ENCODE data around the gene WNT6. TPM values are rescaled to one million over a fixed set of nuclear protein-coding genes. Genes with fewer than 3 reads are reported as not detected.
"Not testable (repeated sequence)": the region's sequence is repeated elsewhere in the genome, so short reads cannot be mapped to it uniquely, and the experiment has no call there.

Gene WNT6
- total RNA-seq, 1 experiment from 2014 or later: not detected

- DNase-seq: no peak
- Histone ChIP-seq H3K4me3 (ENCODE audit: insufficient read depth, low read depth, low read length) (no peak overlapping the region), H3K36me3 (replicated peaks; ENCODE audit: control insufficient read depth, insufficient read depth, low read length) (no peaks in the 10 kb centered on the region), H3K27me3 (ENCODE audit: control insufficient read depth, insufficient read depth, low read length) (no peaks in the 10 kb centered on the region)
These were observed 19.7 kb upstream of the WNT6 start for GRCh38 chr2:218839888-218840287.

- H3K4me3 ChIP-seq (ENCODE audit: insufficient read depth, low read depth, low read length); DNase-seq; H3K36me3 ChIP-seq (replicated peaks; ENCODE audit: control insufficient read depth, insufficient read depth, low read length); H3K27me3 ChIP-seq (ENCODE audit: control insufficient read depth, insufficient read depth, low read length): not testable (repeated sequence)
These were observed 15.3 kb upstream of the WNT6 start for GRCh38 chr2:218844334-218844733.

GRCh38 chr2:218846963-218847362 lies 12.6 kb upstream of the WNT6 start:
- not testable (repeated sequence) for H3K36me3 ChIP-seq (replicated peaks; ENCODE audit: control insufficient read depth, insufficient read depth, low read length); H3K4me3 ChIP-seq (ENCODE audit: insufficient read depth, low read depth, low read length); DNase-seq

GRCh38 chr2:218849721-218850120 lies 9.9 kb upstream of the WNT6 start:
- Histone ChIP-seq H3K36me3 (replicated peaks; ENCODE audit: control insufficient read depth, insufficient read depth, low read length) (no peaks in the 10 kb centered on the region), H3K4me3 (ENCODE audit: insufficient read depth, low read depth, low read length) (no peak overlapping the region), H3K27me3 (ENCODE audit: control insufficient read depth, insufficient read depth, low read length) (peaks cover 23% of the 10 kb centered on the region)
- no peak for DNase-seq

More at GRCh38 chr2:218846963-218847362, 12.6 kb upstream of the WNT6 start:
- not testable (repeated sequence) for H3K27me3 ChIP-seq (ENCODE audit: control insufficient read depth, insufficient read depth, low read length)

GRCh38 chr2:218850796-218851195 lies 8.8 kb upstream of the WNT6 start:
- Histone ChIP-seq H3K4me3 (ENCODE audit: insufficient read depth, low read depth, low read length) (no peak overlapping the region), H3K27me3 (ENCODE audit: control insufficient read depth, insufficient read depth, low read length) (peaks cover 34% of the 10 kb centered on the region), H3K36me3 (replicated peaks; ENCODE audit: control insufficient read depth, insufficient read depth, low read length) (no peaks in the 10 kb centered on the region)
- DNase-seq: no peak

GRCh38 chr2:218851286-218851685 lies 8.3 kb upstream of the WNT6 start:
- Histone ChIP-seq H3K27me3 (ENCODE audit: control insufficient read depth, insufficient read depth, low read length) (peaks cover 39% of the 10 kb centered on the region), H3K36me3 (replicated peaks; ENCODE audit: control insufficient read depth, insufficient read depth, low read length) (no peaks in the 10 kb centered on the region), H3K4me3 (ENCODE audit: insufficient read depth, low read depth, low read length) (no peak overlapping the region)
- no peak for DNase-seq

- peak; percentile 85 for DNase-seq
- Histone ChIP-seq H3K36me3 (replicated peaks; ENCODE audit: control insufficient read depth, insufficient read depth, low read length) (no peaks in the 10 kb centered on the region), H3K27me3 (ENCODE audit: control insufficient read depth, insufficient read depth, low read length) (peaks cover 57% of the 10 kb centered on the region), H3K4me3 (ENCODE audit: insufficient read depth, low read depth, low read length) (no peak overlapping the region)
These were observed 6.5 kb upstream of the WNT6 start for GRCh38 chr2:218852911-218853667.

GRCh38 chr2:218853766-218854165 lies 5.8 kb upstream of the WNT6 start:
- H3K27me3 ChIP-seq (ENCODE audit: control insufficient read depth, insufficient read depth, low read length): peaks cover 64% of the 10 kb centered on the region
- no peak overlapping the region for H3K4me3 ChIP-seq (ENCODE audit: insufficient read depth, low read depth, low read length)
- H3K36me3 ChIP-seq (replicated peaks; ENCODE audit: control insufficient read depth, insufficient read depth, low read length): no peaks in the 10 kb centered on the region
- peak; percentile 35 for DNase-seq

- Histone ChIP-seq H3K4me3 (ENCODE audit: insufficient read depth, low read depth, low read length) (no peak overlapping the region), H3K36me3 (replicated peaks; ENCODE audit: control insufficient read depth, insufficient read depth, low read length) (no peaks in the 10 kb centered on the region), H3K27me3 (ENCODE audit: control insufficient read depth, insufficient read depth, low read length) (peaks cover 73% of the 10 kb centered on the region)
- no peak for DNase-seq
These were observed 4.7 kb upstream of the WNT6 start for GRCh38 chr2:218854860-218855259.

GRCh38 chr2:218855305-218856166 lies 4.1 kb upstream of the WNT6 start:
- Histone ChIP-seq H3K27me3 (ENCODE audit: control insufficient read depth, insufficient read depth, low read length) (peaks cover 80% of the 10 kb centered on the region), H3K36me3 (replicated peaks; ENCODE audit: control insufficient read depth, insufficient read depth, low read length) (no peaks in the 10 kb centered on the region), H3K4me3 (ENCODE audit: insufficient read depth, low read depth, low read length) (no peak overlapping the region)
- peak; percentile 34 for DNase-seq

GRCh38 chr2:218856167-218856895 lies 3.3 kb upstream of the WNT6 start:
- Histone ChIP-seq H3K4me3 (ENCODE audit: insufficient read depth, low read depth, low read length) (no peak overlapping the region), H3K36me3 (replicated peaks; ENCODE audit: control insufficient read depth, insufficient read depth, low read length) (no peaks in the 10 kb centered on the region), H3K27me3 (ENCODE audit: control insufficient read depth, insufficient read depth, low read length) (peaks cover 84% of the 10 kb centered on the region)
- peak; percentile 37 for DNase-seq

GRCh38 chr2:218856896-218857243 lies 2.7 kb upstream of the WNT6 start:
- DNase-seq: peak; percentile 5
- H3K36me3 ChIP-seq (replicated peaks; ENCODE audit: control insufficient read depth, insufficient read depth, low read length): no peaks in the 10 kb centered on the region
- peaks cover 88% of the 10 kb centered on the region for H3K27me3 ChIP-seq (ENCODE audit: control insufficient read depth, insufficient read depth, low read length)
- H3K4me3 ChIP-seq (ENCODE audit: insufficient read depth, low read depth, low read length): no peak overlapping the region

- no peak overlapping the region for H3K4me3 ChIP-seq (ENCODE audit: insufficient read depth, low read depth, low read length)
- H3K27me3 ChIP-seq (ENCODE audit: control insufficient read depth, insufficient read depth, low read length): peaks cover 94% of the 10 kb centered on the region
- DNase-seq: peak; percentile 40
- H3K36me3 ChIP-seq (replicated peaks; ENCODE audit: control insufficient read depth, insufficient read depth, low read length): no peaks in the 10 kb centered on the region
These were observed 2.1 kb upstream of the WNT6 start for GRCh38 chr2:218857371-218858137.

GRCh38 chr2:218858138-218858445 lies 1.5 kb upstream of the WNT6 start:
- H3K27me3 ChIP-seq (ENCODE audit: control insufficient read depth, insufficient read depth, low read length): peaks cover 95% of the 10 kb centered on the region

More at GRCh38 chr2:218858138-218858445, 1.5 kb upstream of the WNT6 start:
- Histone ChIP-seq H3K36me3 (replicated peaks; ENCODE audit: control insufficient read depth, insufficient read depth, low read length) (no peaks in the 10 kb centered on the region), H3K4me3 (ENCODE audit: insufficient read depth, low read depth, low read length) (no peak overlapping the region)
- peak; percentile 33 for DNase-seq

Data from H7 (cell line).